ENCODE results near the gene MRGPRE.

Gene MRGPRE

DNA sequence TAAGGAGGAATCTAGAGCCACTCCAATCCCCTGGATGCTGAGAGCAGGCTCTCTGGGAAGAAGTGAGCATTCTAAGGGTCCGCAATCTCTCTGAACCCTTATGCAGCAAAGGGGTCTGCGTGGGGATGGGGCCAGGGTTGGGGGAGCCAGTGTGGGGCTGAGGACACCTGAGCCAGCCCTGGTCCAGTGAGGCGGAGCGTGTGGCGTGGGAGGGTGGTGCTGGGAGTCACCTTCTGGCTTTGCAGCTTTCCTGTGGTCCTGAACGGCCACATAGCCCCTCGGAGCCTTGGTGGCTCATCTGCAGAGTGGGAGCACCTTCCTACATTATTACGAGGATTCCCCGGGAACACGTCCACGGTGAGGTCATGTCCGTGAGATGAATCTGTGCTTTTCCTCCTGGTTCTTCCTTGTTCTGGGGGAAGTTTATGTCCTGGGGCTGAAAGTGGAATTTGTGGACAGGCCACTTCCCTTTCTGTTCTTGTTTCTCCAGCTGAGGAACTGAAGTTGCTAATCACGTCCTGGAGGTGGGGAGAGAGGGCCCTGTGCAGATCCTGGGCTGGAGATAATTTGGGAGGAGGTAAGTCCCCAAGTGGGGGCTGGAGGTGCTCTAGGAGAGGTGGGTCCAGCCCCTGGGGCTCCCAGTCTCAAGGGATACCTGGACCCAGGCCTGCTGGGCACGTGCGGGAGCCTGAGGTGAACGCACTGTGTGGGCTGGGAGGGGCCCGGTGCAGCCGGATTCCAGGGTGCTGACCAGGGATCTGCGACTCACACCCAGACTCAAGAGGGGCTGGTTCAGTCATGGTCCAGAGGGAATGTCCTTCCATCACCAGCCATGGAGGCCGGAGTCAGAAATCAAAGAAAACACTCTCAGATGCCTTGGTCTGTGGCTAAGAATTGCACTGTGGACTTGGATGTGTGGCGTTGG is 6.1 kb downstream of the MRGPRE start:
- DNase-seq: no peak

DNA sequence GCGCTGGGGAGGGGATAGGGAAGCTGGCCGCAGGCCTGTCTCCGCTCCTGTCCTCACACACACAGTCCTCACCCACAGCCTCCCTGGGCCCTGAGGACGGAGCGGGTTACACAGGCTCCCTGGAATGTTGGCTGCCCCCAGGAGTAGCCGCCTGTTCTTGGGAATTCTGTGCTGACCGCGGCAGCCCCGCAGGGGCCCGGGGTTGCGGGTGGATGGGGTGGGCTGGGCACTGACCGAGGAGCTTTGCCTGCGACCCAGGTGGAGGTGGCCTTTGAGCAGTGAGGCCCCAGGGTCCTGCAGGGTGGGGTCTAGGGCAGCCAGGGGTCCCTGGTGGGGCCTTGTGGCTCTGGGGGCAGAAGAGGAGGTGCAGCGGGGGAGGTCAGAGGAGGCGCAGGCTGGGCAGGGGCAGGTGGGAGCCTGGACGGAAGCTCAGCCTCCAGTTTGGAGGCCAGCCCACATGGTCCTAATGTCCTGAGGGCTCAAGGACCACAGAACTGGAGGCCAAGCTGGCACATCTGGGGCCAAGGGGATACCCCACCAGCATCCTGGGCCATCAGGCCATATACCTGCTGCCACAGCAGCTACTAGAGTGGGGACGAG is 7.0 kb downstream of the MRGPRE start:
- no peak for DNase-seq

DNA sequence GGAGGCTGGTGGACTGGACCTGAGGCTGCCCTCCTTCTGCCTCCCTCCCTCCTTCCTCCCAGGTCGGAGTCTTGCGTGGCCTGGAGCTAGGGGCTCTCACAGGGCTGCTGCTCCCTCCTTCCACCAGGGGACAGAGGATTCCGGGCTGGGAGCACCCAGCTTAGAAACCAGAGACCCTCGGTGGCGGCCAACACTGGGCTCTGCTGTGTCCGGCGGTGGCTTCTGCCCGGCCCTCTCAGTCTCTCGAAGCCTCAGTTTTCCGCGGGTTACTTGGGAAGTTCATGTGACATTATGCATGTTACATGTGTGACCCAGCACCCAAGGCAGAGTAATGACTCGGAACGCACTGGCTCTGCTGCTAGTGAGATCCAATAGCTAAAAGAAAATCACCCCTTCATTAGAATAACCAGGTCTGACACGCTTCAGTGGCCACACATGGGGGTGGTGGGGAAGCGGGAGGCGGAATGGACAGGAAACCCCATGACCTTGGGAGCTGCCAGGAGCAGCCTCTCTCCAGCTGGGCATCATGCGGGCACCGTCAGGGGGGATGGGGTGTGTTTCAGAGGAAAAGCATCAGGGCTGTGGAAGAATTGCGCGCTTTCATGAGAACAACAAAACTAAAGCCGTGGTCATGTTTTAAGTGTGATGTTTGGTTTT is 7.7 kb downstream of the MRGPRE start:
- no peak for DNase-seq

DNA sequence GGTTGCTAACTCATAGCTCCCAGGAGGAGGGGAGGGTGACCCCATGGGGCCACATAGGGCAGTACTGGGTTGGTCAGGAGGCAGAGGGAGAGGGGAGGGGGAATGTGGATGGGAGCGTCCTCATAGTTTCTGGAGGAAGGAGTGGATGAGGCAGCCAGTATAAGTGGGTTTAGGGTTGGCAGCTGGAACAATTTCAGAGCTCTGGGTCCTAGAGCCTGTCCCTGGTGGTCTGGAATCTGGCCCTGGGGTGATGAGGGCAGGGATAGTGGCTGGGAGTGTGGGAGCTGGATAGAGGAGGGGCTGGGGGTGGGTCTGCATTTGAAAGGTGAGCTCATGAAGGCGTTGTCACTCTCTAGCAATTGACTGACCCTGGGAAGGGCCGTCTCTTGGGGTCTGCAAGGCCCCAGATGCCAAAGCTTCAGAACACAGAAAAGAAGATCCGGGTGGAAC is 8.3 kb downstream of the MRGPRE start:
- no peak for DNase-seq

DNA sequence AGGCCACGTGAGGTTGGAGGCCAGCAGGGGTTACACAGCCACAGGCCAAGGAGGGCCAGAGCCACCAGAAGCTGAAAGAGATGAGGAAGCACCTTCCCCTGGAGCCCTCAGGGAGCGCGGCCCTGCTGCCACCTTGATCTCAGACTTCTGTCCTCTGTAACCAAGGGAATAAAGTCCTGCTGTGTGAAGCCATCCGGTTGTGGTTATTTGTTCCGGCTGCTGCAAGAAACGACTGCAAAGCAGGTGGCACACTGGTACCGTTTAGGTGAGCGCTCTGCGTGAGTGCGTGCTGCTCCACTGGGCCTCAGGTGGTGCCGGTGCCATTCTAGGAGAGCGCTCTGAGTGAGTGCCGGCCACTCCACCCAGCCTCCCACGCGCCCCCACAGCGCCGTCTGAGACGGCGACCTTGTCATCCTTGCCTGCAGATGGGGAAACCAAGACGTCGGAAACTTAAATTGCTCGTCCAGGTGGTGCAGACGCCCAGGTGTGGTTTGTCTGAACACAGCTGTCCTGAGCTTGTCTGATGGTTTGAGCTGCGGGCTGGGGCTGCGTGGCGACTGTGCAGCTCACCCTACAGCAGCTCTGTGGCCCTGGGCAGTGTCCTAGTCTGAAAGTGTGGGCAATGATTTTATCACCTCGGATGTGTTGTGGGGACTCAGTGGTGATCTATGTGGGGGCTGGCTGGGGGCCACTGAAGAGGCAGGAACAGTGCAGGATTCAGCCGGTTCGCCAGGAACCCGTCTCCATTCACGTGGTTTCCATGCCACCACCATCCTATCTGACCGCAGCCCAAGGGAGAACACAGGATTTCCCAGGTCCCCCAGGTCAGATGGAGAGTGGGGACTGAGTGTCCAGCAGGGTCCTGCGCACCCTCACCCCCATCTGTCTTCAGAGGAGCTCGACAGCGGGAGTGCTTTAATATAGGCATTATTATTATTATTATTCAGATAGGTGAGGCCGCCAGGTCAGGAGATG is 9.0 kb downstream of the MRGPRE start:
- DNase-seq: no peak

DNA sequence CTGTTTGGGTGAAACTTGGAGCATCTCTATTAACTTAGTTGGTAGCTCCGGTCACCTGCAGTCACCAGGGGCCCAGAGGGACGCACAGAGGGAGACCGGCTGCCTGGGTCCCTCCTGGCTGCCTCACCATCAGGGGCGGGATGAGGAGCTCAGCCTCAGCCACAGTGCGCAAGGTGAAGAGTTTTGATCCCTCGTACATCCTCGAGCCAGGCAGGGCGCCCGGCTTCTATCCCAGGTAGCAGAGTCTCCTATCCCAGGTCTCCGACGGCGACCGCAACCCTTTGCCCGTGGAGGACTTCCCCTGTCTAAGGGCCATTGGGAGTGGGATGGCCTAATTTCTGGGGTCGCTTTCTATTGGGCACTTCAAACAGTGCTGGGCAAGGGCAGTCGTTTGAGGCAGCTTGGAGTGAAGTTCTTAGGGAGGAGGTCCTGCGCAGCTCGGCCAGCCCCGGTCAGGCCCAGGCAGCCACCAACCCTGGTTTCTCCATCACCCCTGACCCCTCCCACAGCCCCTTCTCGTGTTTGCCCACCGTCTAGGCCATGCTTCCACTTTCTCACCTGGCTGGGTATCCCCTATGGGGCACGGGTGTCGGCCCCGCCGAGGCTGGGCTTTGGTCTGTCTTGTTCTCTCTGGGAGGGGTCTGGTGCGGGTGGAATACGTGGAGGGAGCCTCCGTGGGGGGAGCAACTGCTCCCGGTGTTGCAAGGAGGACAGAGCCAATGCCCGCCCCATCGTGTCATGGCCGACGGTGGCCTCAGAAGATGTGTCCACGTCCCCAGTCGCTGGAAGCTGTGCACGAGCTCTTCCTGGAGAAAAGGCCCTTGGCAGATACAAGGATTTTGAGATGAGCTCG is 10.0 kb downstream of the MRGPRE start:
- DNase-seq: no peak

DNA sequence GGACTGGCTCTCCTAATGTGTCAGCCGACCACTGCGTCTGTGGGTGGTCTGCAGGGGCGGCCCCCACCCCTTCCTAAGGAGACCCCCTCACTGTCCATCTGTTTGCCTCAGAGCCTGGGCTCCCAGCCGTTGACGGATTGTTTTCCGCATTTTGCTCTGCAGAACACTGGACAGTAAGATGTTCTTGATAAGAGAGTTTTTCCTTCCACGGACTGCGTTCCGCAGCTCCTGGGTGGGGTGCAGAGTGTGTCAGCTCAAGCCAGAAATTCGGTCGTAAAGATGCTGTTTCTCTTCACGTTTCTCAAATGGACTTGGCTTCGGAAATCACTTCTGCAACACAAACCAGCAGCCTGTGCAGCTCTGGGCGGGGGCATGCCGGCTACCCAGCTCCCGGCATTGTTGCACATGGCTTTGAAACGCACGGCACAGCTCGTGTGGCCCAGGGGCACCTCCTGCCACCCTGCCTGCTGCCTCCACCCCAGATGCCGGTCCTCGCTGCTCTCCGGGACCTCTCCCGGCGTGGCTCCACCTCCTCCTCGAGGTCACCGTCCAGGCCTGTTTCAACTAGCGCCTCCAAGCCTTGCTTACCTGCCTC is 10.7 kb downstream of the MRGPRE start:
- DNase-seq: no peak

DNA sequence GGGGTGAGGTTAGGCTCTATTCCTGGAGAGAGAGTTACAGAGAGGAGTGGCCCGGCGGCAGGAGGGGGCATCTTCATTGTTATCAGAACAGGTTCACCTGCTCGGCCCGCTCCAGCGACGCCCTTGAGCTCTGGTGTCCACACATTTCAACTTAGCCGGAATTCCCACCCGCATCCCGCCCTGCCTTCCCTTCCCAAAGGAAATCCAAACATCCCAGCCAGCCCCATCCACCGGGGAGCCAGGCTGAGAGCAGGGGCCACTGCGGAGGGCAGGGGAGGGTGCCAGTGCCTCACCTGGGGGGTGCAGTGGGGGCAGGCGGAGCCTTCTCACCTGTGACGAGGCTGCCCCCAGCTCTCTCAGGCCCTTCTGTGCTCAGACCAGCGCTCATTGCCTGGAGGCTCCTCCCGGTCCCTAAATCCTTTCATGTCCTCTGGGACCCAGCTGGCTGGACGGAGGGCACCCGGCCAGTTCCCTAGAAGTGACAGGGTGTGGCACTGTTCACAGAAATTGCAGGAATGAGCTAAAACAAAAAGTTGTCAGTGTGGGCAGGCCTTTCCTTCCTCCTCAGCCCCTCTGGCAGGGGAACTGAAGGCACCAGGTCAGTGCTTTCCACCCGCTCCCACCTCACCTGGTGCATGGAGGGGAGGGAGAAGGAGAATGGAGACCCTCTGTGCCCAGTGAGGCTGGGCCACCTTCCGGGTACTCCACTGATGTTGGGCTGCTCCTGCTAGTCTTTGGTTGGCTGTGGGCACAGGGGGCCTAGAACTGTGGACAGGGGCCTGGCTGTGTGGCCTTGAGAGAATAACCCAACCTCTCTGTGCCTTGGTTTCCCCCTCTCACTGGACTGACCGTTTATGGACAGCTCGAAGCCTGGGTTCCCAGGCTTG is 11.5 kb downstream of the MRGPRE start:
- no peak for DNase-seq

DNA sequence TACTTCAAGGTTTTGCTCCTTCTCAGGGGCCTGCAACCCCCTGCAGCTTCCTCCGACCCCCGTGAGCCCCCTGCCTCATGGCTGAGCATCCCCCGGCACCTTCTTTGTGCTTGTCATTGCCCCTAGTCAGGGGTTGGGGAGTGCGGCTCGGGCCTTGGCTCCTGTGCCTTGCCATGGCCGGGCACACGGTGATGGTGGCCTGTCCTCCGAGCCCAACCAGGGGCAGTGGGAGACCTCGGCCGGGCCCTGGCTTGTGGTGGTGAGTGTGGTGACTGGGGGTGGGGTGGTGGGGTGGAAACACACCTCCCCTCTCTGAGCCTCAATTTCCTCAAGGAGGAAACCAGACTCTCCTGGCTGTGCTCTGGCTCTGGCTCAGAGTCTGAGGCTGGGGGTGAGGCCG is 12.1 kb downstream of the MRGPRE start:
- DNase-seq: no peak

DNA sequence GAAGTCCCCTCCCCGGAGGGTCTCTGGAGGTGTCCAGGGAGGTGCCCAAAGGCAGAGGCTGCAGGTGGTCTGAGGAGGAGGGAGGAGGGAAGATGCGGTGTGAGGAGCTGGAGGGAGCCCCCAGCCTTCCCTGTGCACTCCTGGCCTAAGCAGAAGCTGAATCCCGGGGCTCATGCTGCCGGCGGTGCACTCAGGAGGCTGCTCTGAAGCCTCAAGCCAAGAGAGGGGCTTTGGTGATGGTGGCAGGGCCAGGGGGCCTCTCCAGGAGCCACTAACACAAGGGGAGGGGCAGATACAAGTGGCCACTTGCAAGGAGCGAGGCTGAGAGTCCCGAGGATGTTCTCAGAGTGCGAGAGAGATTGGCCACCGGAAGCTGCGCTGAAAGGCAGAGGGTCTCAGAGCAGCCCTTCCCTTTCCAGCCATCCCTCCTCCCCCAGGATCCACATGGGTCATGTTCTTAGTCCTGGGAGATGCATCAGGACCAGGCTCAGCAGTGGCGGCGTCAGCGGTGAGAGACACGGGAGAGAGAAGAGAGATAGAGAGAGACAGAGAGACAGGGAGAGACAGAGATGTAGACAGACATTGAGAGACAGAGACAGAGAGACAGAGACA is 12.8 kb downstream of the MRGPRE start:
- no peak for DNase-seq

DNA sequence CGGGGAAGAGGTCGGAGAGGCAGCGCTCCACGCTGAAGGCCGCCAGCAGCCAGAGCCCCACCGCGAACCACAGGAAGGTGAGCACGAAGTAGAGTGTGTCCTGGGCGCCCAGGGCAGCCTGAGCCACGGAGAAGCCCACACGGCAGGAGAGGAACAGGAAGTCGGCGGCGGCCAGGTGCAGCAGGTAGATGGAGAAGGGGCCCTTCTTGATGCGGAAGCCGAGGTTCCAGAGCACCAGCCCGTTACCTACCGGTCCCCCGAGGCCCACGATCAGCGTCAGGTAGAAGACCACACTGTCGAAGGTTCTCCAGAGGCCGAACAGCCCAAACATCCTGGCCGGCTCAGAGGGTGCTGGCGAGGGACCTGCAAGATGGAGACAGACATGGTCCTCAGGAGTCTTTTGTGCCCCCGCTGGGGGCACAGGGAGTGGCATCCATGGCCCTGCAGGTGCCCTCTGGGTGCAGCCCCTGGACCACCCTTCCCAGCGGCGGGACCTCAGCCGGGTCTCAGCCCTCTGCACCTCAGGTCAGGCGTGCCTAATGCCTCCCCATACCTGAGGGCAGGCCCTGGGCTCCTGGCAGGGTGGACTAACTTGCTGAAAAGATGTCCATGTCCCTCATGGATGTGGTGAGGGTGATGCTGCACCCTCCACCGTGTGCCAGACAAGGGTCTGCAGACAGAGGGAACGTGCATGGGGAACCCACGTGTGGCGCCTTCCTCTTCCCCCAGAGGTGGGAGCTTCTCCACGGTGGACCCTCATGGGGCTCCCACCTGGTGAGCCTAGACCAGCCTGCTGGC is 13.5 kb downstream of the MRGPRE start, which contains the start of gene MRGPRG:
Gene MRGPRG, minus strand, starts transcription at position 331 of the 798 bp plus-strand sequence. Its CDS starts 0 bp downstream, at position 331.
- no peak for DNase-seq

DNA sequence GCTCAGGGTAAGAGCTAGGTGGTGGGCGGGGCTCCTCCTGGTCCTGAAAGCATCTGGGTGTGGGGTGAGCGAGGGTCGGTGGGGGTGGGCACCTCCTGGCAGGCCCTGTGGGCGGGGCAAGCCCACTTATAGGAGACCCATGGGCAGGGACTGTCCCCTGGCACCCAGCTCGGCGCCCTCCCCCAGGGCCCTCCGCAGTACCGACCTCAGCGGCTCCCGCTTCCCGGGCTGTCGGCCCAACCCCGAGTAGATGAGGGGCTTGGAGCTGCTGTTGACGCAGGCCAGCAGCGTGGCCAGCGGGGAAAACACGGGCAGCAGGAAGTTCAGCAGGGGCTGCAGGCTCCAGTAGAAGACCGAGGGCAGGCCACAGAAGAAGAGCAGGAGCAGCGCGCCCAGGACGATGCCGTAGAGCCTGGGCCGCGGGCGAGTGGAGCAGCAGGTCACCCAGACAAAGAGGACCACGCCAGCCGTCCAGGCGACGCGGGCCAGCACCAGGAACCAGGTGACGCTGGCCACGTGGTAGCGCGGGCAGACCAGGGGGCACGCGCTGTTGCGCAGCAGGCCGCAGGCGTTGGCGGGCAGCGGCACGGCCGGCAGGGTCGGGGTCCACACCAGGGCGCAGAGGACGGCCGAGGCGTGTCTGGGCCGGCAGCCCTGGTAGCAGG is 14.3 kb downstream of the MRGPRE start:
- no peak for DNase-seq

DNA sequence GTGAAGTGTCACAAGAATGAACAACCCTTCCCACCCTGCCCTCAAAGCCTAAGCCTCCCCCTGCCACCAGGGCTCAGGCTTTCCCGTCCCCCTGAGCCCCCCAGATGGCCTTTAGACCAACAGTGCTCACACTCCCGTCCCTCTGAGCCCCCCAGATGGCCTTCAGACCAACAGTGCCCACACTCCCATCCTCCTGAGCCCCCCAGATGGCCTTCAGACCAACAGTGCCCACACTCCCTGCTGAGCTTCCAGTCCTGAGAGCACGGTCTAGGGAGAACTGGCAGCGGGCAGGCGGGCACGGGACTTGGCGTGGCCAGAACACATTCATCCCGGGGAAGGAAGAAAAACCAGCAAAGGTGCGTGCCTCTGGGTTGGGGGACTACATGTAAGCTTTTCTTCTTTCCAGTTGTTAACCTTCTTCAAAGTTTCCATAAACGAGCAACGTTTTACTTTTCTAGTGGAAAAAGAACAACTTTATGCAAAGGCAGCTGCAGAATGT is 16.1 kb downstream of the MRGPRE start:
- DNase-seq: no peak

DNA sequence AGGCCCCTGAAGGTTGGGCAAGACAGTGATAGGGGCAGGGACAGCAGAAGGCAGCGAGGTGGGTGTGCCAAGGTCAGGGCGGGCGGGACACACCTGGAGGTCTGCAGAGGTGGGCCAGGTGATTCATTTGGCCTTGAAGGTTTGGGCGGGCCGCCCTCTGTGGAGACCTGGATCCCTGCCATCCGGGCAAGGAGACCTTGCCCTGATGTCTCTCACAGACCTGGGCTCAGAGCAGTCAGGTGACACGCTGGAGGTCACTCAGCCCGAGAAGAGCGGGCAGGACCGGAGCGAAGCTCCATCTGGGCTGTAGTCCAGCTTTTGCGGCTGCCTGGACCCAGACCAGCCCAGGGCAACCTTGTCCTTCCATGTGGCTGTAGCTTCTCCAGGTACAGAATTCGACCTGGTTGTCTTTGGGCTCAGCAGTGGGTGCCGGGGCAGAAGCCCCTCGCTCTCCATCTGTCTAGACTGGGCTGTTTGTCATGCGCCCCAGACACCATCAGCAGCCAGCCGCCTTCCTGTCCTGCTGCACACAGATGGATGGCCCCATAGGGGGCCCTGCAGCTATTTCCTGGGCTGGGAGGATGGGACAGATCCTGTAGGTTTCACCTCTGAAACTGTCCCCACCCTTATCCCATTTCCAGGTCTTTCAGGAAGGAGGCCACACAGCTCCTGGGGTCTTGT is 16.7 kb downstream of the MRGPRE start:
- DNase-seq: no peak

DNA sequence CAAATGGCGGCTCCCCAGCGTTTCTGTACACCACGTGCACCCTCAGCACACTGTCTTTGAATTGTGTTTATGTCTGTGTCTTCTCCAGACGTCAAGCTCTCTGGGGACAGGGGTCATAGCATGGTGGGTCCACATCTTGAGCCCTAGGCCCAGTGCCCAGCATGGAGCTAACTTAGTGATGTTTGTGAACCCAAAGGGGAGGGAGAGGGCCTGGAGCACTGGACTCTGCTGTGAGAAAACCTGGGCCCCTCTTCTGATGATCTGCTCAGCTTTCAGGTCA is 17.9 kb downstream of the MRGPRE start:
- DNase-seq: no peak

DNA sequence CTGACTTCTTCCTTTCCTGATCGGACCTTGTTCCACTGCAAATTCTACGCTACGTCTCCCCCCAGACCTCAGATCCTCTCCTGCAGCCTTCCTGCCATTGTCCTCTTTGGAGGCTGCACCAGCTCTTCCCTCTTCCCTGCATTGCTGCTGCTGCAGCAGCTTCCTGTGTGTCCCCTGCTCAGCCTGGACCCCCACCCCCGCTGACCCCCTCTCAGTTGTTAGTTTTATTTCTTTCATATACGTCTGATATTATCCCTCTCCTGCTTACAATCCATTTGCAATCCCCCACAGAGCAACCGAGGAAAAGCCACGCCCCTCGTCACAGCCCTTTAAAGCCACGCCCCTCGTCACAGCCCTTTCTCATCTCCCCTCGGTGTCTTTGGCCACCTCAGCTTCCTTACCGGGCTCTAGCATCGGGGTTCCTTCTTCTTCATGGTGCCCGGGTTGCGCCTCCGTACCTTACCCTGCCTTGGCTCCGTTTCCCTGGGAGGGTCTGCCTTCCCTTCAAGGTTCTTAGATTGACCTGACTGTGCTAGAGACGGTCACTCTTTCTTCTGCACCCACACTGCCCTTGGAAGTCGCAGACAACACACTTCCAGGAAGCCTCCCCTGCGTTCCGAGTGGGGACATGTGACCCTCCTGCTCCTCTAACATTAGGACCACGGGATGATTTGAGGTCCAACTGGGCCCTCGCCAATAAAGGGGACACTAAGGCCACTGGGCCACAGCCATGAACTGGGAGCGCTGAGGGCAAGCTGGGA is 18.4 kb downstream of the MRGPRE start:
- no peak for DNase-seq

DNA sequence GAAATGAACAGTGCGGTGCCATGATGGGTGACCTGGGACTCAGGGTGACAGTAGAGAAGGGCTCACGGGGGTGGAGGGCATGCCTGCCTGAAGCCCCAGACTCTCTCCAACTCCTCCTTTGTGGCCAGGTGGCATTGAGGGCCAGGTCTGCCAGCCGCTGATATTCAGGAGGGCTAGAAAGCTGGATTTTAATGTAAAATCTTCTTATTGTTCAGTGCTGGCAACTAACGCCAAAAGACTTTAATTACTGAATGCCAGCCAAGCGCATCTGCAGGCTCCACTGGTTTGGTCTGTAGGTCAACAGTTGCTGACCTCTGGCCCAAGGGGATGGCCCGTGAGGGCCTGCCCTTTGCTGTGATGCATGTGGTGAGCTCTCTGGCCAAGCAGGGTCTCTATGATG is 23.9 kb downstream of the MRGPRE start:
- DNase-seq: no peak
